NCI-H226 (cell line): Measurements from ENCODE around the gene SUSD6.
"Not testable (repeated sequence)": the region's sequence is repeated elsewhere in the genome, so short reads cannot be mapped to it uniquely, and the experiment has no call there.

Experiments
- DNase-seq: peaks from one replicate; pipeline ENCODE4 v3.0.0-alpha.2; 2015

Gene SUSD6

GRCh38 chr14:69625299-69626131 lies 14.1 kb downstream of the SUSD6 start:
- DNase-seq, result no peak

- DNase-seq, result no peak
These were observed 14.7 kb downstream of the SUSD6 start for GRCh38 chr14:69626132-69626500.

- no peak for DNase-seq
These were observed 18.1 kb downstream of the SUSD6 start for GRCh38 chr14:69629225-69630127.

- DNase-seq, result no peak
These were observed 19.0 kb downstream of the SUSD6 start for GRCh38 chr14:69630360-69630759.

GRCh38 chr14:69631509-69631908 lies 20.1 kb downstream of the SUSD6 start:
- DNase-seq, result no peak

DNA sequence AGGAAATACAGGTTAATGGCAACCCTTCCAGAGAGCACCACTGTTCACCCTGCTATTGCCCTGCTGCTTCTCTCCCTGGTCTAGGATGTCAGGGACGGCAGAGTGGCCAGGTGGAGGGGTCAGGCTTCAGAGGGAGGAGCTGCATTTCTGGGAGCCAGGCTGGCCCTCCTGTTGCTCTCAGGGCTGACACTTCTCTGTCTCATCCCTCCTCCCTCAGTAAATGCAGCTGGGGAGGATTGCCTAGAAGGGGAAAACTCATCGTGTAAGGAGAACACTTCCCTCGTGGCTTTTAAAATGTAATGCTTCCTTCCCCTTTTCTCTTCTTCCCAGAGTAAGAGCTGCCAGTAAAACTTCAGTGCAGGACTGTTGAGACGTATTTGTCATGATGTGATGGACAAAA lies 20.8 kb downstream of the SUSD6 start:
- DNase-seq, result no peak

DNA sequence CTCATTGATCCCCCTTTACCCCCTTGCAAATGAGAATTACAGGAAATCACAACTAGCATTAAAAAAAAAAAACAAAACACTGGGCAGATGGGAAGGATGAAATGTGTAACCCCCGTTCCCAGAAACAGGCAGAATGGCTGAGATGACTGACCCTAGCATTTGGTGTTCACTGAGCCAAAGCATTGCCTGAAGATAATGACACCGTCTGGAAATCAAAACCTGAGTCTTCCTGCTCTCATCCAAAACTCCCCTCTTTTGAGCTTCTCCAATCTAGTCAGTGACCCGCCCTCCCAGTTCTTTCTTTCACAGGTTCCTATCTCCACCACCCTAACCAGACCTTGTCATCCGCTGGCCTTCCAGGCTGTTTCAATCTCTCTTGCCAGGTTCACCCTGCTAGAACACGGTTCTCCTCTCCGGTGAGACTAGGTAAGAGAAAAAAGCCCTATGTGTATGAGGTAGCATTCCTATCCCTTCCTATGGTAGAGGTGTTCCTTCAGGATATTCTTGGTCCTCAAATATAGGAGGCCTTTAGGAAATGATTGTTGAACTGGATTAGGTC lies 21.3 kb downstream of the SUSD6 start:
- DNase-seq, result no peak

DNA sequence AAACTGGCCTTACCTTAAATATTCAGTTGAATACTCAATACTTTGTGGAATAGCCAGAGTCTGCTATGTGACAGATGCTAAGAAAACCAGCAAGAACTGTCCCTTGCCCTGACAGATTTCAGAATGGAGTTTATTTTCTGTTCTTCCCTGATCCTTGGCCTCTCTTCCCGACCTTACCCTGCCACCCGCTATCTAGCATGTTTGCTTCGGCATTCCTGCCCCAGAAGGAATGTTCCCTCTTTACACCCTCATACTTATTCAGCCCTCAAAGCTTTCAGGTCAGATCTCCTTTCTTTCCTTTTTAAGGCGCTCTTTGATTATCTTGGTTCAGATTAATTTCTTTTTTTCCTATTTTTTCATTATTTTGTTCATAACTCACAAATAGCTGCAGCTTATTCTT lies 21.8 kb downstream of the SUSD6 start:
- DNase-seq, result no peak

- no peak for DNase-seq
These were observed 24.7 kb downstream of the SUSD6 start for GRCh38 chr14:69635981-69636639.

- no peak for DNase-seq
These were observed 25.5 kb downstream of the SUSD6 start for GRCh38 chr14:69636718-69637480.

DNA sequence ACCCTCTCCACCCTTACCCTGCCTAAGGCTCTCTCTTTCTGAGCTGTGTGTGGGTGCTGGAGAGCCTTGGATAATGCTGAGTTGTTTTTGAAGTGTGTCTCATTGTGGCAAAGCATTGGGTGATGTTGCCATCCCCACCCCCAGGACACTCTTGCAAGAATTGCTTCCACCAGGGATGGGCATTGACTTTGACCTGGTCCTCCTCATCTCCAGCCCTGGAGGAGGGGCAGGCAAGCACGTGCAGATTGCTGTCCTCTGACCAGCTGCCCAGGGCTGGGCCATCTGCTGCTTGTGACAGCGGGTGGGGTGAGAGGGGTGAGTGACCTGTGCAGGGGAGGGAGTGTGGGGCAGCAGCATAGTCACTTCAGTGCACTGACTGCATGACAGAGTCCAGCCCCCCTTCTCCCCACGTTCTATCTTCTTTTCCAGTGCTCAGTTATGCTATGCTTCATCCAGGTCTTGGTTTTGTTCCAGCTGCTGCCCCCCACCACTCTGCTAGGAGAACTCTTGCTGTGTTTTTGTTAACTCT lies 26.2 kb downstream of the SUSD6 start:
- no peak for DNase-seq

DNA sequence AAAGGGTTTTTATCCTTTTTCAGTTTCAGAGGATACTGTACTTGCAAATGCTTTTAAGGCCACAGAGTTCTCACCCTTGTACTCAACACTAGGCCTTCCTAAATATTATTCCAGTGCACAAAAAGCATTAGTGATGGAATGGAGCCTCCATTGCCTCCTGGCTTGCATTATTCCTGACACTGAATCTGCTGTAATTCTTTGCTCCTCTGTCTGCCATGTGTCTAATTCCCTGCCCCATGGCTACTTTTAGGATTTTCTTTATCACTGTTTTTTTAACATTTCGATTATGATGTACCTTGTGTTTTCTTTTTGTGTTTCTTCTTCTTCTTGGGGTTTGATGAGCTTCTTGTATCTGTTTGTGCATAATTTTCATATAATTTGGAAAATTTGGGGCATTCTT lies 29.5 kb downstream of the SUSD6 start:
- DNase-seq, result no peak

GRCh38 chr14:69642212-69642793 lies 30.9 kb downstream of the SUSD6 start:
- DNase-seq, result not testable (repeated sequence)

DNA sequence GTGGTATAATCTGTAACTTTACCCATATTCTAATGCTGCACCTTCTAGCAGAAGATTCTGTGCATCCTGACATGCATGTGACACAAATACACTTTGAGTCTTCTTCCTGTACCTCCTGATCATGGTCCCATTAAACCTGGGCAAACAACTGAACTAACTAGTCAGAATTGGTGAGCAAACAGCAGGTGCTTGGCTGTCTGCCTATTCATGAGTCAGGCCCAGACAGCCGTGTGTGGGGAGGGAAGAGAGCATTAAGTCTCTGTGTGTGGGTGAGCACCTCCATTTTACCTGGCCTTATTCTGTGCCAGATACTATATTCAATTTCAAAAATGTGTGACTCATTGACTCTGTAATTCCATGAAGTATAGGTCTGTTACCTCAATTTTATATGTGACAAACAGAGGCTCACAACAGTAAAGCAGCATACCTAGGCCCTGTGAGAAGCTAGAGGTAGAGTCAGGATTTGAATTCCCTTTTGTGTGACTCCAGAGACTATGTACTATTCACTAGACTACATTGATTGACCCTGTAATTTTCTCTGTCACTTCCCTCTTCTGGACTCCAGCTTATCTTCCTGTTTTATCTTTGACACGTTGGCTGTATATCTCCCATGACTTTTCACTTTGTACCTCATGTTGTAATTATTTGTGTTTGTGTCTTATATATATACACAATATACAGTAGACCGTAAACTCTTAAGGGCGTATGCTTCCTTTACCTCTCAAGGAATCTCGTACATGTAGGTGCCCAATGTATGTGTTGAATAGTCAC lies 32.2 kb downstream of the SUSD6 start:
- DNase-seq, result peak; percentile 82

GRCh38 chr14:69644814-69645213 lies 33.4 kb downstream of the SUSD6 start:
- DNase-seq, result no peak

DNA sequence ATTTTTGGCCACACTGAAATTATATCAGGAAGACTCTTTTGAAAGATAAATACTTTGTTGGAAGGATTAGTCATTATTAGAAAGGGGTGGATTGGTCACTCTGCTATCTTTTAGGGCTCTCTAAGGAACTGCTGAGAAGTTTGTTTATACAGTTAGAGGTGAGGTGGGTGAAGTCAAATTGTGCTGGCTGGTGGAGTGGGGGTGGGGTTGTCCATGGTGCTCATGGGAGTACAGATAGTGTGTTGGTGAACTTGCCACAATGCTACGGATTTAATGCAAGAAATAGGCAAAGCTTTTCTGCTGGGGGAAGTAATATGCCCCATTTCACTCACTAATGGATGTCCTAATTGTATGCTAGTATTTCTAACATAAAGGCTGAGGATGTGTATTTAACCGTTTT lies 35.8 kb downstream of the SUSD6 start:
- DNase-seq, result no peak

DNA sequence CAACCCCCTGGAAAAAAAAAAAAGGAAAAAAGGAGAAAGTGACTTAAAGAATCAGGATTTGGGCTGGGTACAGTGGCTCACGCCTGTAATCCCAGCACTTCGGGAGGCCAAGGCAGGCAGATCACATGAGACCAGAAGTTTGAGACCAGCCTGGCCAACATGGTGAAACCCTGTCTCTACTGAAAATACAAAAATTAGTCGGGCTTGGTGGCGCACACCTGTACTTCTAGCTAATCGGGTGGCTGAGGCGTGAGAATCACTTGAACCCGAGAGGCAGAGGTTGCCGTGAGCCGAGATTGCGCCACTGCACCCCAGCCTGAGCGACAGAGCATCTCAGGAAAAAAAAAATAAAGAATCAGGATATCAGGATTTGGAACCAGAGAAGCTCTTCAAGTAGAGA lies 36.2 kb downstream of the SUSD6 start:
- not testable (repeated sequence) for DNase-seq

DNA sequence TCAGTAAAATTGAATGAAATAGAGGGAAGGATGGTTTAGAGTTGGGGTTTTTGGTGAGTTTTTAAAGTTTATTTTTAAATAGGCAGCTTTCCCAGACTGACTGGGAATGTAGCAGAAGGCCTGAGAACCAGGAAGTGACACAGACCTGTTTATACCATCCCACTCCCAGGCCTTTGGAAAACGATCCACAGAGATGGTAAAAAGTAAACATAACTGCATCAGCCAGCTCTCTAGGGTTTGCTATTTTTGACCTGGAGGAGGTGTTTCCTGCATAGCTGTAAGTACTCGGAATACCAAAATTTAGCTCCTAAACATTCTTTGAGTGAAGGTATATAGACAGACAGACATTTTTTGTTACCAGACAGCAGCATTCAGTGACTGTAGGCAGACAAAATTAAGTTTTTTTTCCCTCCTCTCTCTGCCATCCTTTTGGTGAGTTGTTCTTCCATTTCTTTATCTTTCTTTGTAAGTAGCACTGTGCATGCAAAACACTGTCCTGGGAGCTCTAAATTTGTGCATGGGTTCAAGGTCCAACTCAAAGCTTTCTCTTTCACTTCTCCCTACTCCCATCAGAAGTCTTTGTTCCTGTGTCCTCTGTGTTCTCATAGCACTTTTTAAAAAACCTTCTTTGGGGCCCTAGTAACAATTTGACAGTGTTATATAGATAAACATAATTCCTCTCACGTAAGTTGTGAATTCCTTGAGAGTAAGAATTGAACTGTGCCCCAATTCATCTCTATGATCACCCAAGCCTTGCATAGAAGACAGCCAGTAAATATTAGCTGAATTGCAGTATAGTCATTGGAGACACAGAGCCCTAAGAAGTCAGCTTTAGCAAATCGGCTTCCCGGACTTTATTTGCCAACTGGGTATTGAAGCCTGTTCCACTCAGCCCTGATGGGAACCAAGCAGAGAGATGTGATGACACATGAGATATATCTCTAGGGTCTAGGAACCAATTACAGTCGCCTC lies 37.4 kb downstream of the SUSD6 start:
- DNase-seq, result peak; percentile 65

DNA sequence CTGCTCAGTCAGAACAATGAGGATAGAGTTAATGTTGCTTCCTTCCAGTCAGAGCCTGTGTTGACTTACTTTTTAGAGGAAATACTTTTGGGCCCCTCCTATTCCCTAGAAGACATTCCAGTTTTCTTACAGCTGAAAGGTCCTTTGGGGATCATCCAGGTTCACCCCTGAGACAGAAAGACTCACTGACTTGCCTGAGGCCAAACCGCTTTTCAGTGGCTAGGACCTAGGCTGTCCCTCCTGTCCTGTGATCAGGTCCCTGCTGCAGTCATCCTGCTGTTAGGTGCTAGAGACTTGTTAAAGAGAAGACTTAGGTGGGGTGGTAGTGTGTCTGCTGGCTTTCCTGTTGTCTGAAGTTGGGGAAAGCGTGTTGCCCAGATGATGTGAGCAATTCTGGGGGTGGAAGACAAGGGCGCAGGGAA lies 39.6 kb downstream of the SUSD6 start:
- peak; percentile 21 for DNase-seq

- peak; percentile 20 for DNase-seq
These were observed 40.3 kb downstream of the SUSD6 start for GRCh38 chr14:69651664-69652063.
